Stimulated activated CD8-positive, alpha-beta memory T cell treated with anti-CD3 and anti-CD28 coated beads, Interleukin-12 subunit alpha, Interleukin-12 subunit beta, amount 100 ng/mL, for 24 hours (primary cell): ENCODE measurements around the gene P2RX2.
"Not testable (repeated sequence)": the region's sequence is repeated elsewhere in the genome, so short reads cannot be mapped to it uniquely, and the experiment has no call there.

ENCODE experiments used
- DNase-seq: peaks from one replicate; pipeline ENCODE4 v3.0.0-alpha.2; 2020; ENCODE audit errors: extremely low read depth

Gene P2RX2

DNA sequence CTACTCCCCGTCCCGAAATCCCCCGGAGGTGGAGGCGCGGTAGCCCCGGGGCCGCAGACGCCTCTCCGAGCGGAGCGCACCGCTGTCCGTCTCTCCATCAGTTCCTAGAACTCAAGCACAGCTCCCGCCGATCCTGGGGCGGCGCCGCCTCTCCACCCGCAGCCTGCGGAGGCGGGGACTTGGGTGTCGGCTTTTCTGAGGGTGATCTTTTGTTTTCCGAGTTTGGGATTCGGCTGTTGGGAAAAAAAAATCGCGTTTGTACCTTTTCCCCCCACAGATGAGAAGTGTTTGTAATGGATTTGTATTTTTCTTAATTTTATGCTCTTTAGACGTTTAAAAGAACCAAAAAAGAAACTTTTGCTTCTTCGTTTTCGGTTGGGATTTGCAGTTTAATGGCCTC lies 34.8 kb upstream of the P2RX2 start:
- no peak for DNase-seq

DNA sequence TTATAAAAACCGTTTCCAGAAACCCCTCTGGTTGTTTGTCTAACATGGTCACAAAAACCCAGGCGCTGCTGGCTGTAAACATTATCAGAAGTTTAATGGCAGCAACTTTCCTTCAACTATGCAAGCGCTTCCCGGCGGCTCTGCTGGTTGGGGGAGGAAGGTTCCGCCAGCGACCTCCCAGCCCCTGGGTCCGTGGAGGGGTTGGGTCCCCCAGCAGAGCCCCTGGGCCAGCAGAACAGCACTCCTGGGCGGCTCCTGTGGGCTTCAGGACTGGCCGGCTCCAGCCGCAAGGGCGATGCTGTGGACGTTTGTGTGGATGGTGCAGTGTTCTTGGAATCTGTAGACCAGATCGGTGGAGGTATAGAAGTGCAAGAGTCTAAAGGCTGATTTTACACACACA lies 34.1 kb upstream of the P2RX2 start:
- DNase-seq = no peak

DNA sequence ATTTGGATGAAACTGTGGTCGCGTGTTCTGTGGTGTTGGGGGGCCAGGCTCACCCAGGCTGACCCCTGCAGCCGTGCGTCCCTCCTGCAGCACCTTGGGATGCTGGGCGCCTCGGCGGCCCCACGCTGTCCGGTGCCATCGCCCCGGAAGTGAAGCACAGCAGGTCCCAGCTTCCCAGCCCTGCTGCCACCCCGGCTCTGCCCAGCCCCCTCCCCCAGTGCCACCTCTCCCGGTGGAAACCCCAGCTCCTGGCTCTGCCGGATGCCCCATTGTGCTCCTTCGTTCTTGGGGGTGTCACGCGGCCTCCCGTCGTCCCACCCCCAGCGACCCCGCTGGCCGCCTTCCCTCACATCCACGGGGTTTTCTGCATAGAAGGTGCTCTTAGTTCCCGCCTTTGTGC lies 33.4 kb upstream of the P2RX2 start:
- no peak for DNase-seq

DNA sequence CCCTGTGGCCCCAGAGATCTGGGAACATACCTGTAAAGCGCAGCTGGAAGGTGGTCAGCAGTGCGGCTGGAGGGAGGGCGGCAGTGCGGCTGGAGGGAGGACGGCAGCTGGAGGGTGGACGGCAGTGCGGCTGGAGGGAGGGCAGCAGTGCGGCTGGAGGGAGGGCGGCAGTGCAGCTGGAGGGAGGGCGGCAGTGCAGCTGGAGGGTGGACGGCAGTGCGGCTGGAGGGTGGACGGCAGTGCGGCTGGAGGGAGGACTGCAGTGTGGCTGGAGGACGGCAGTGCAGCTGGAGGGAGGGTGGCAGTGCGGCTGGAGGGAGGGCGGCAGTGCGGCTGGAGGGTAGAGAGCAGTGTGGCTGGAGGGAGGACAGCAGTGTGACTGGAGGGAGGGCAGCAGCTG lies 31.6 kb upstream of the P2RX2 start:
- DNase-seq = no peak

DNA sequence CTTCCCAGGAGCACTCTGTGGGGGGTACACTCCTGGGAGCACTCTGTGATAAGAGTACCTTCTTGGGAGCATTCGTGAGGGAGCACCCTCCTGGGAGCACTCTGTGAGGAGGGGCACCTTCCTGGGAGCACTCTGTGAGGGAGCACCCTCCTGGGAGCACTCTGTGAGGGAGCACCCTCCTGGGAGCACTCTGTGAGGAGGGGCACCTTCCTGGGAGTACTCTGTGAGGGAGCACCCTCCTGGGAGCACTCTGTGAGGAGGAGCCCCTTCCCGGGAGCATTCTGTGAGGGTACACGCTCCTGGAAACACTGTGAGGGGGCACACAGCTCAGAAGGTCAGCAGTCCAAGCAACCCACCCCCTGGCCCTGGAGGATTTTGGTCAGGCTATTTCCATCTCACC lies 30.8 kb upstream of the P2RX2 start:
- DNase-seq = no peak

DNA sequence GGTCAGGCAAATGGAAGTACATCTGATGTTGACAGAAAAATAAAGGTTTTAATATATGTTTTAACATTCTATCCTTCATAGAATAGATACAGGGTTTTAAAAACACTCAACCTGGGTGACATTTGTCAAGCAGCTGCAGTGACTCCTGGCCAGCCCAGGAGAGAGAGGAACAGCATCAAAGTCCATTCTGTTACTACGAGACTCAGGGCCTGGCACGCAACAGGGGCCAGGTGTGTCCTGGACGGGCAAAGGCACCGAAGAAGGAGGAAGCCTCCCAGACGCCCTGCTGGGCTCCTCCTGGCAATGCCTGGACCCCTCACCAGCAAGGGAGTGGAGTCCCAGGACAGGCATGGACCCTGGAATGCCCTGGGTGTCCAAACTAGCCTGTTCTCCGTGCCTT lies 30.3 kb upstream of the P2RX2 start:
- DNase-seq = no peak

DNA sequence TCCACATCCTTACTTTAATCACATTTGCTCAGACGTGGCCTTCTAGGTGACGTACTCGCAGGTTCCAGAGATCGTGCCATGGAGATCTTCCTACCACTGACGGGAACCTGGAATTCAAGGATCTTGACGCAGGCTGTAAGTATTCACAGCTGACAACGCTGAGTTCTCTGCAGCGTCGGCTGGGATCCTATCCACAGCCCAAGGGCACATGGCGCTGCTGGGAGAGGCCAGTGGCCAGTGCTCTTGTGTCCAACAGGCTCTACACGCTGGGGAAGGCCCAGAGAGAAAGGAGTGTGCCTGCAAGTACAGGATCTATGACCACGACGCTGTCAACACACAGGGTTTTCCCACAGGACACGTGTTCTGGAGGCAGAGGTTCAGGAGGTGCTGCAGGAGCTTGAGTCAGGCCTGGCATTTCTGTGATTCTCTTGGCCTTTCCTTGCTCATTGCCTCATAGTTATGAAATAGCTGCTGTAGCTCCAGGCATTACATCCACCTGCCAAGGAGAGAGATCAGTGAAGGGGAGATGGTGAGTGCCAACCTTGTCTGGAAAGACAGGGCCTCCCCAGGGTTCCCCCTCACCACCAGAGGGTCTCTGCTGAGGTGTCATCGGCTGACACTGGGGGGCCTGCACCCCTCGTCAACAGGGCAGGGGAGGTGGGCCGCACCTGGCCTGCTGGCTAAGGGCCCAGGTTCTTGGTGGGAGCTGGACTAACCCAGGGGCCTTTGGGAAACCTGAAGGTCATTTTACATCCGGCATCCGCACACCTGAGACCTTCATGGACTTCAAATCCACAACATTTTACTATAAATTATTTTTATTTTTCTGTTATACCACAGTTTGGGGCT lies 29.5 kb upstream of the P2RX2 start:
- no peak for DNase-seq

DNA sequence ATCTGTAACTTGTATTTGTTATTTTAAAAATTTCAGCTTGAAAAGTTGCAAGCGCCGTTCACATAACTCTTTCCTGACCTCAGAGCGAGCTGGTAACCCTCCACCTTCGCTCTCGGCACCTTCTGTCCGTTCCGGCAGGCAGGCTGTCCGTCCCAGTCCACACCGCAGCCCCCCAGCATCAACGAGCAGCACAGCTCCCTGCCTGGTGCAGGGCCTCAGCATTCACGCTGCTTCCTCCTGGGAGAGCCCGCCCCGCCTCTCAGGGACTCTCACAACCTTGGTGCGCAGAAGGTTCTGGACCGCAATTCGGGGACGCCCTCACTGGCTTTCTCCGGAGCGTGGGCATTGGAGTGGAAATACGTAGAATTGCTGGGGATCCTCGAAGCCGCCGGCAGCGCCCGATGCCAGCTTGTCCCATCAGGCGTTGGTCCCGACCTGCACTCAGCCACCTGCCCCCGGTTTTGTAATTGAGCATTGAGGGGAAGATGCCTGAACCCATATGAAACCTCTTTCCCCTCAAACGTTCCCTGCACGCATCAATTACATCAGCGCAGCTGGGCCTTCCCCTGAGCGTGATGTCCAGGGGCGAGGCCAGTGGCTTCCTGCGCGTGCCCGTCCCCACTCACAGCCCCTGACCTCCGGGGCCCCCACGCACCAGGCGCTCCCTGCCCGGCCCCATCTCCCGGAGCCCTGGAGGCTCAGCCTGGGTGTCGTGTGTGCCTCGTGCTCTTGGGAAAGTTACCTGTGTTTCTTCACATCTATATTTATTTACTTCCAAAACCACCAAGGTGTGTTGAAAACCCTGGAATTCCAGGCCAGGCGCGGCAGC lies 27.3 kb upstream of the P2RX2 start:
- DNase-seq = no peak

DNA sequence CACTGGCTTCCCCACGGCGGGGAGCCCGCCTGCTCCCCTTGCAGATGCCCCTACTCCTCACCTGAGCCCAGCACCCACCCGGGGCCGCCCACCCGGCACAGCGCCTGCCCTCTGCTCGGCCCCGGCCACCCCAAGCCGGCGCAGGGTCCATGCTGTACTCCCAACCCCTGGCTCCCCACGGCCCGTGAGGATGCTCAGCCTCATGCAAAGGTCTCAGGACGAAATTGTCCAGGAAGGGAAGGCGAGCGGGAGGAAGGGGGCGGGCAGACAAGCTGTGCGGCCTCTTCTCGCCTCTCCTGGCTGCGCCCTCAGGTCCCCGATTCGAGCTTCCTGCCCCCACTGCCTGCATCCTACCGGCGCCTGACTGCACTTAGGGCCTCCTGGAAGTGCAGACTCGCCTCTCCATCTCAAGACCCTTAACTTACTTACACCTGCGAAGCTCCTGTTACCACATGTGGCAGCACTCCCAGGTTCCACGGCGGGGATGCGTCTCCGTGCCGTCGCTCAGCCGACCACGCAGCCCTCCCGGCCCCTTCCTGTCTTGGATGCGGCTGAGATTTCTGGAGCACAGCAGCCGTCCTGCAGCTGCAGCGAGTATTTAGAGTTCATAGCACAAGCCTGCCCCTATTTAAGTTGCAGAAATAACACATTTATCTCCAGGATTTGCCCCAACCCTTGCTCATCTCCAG lies 26.1 kb upstream of the P2RX2 start:
- DNase-seq = no peak

DNA sequence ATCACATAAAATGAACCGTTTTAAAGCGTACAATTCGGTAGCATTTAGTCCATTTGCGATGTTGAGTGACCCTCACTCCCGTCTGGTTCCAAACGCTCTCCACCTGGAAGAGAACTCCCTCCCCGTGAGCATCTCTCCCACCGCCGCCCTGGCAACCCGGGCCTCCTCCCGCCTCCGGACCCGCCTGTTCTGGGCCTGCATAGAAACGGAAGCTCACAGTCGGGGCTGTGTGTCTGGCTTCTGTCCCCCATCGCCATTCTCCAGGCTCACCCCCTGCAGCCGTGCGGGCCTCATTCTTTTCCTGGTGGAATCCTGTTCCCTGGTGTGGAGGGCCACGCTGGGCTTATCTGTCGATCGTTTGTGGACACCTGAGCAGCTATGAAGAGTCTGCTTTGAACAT lies 25.5 kb upstream of the P2RX2 start:
- no peak for DNase-seq

DNA sequence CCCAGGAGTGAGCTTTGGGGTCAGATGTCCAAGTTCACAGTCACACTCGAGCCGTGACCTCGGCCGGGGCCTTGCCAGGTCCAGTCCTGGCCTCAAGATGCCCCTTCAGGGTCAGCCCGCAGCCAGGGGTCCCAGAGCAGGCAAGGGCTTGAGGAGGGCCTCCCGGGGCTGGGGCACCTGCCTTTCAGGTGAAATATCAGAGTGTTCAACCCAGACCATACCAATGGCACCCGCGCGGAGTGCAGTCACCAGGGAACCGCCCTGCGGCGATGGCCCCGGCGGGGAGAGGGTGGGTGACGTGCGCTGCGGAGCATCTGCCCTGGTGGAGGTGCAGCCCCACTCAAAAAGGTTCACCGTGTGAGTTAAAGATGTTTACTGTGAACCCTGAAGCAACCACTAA lies 25.1 kb upstream of the P2RX2 start:
- DNase-seq = no peak

DNA sequence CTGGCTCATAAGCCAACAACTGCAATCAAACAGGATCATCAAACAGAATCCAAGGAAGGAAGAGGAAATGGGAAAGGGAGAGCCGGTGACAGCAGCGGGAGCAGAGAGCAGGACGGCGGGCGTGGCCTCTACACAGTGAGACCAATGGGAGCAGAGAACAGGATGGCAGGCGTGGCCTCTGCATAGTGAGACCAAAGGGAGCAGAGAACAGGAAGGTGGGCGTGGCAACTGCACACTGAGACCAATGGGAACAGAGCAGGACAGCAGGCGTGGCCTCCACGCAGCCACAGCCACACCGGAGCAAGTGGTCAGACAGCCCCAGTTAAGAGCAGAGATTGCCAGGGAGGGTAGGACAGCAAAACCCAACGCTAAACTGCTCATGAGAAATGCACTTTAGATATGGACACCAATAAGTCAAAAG lies 24.6 kb upstream of the P2RX2 start:
- DNase-seq = no peak

DNA sequence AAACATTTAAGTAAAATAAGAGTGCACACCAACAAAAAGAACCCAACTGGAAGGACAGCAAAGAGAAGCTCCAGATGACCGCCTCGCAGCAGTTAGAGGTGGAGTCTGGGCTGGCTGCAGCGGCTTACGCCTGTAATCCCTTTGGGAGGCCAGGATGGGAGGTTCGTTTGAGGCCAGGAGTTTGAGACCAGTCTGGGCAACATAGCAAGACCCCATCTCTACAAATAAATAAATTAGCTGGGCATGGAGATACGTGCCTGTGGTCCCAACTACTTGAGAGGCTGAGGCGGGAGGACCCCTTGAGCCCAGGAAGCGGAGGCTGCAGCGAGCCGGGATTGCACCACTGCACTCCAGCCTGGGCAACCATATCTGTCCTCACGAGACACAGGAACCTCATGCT lies 23.4 kb upstream of the P2RX2 start:
- no peak for DNase-seq

DNA sequence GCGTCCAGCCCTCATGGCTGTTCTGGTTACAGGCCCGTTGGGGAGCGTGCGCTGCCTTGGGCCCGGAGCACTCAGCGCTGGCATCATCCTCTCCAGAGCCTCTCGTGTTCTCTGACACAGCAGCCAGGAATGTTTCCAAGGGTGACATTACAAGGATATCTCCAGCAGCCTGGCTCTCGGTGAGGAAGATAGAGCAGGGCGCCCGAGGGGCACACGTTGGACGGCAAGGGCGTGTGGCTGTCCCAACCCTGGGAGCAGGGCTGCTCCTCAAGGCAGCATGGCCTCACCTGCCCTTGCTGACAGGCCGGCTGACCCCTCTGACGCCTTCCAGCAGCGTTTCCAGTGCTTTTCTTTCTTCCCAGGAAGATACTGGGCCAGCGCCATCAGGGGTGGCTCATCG lies 22.6 kb upstream of the P2RX2 start:
- no peak for DNase-seq

DNA sequence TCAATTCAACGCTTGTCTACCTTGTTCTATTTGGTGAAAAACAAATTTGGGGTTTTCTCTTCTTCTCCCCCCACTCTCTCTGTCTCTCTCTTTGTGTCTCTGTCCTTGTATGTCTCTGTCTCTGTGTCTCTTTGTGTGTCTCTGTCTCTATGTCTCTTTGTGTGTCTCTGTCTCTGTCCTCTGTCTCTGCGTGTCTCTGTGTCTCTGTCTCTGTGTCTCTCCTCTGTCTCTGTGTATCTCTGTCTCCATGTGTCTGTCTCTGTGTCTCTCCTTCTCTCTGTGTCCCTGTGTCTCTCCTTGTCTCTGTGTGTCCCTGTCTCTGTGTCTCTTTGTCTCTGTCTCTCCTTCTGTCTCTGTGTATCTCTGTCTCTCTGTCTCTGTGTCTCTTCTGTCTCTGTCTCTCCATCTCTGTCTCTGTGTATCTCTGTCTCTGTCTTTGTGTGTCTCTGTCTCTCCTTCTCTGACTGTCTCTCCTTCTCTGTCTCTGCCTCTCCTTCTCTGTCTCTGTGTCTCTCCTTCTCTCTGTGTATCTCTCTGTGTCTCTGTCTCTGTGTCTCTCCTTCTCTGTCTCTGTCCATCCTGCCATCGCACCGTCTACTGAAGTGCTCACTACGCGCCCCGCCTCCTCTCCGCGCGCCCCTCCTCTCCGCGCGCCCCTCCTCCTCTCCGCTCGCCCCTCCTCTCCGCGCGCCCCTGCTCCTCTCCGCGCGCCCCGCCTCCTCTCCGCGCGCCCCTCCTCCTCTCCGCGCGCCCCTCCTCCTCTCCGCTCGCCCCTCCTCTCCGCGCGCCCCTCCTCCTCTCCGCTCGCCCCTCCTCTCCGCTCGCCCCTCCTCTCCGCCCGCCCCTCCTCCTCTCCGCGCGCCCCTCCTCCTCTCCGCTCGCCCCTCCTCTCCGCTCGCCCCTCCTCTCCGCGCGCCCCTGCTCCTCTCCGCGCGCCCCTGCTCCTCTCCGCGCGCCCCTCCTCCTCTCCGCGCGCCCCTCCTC lies 21.0 kb upstream of the P2RX2 start:
- no peak for DNase-seq

DNA sequence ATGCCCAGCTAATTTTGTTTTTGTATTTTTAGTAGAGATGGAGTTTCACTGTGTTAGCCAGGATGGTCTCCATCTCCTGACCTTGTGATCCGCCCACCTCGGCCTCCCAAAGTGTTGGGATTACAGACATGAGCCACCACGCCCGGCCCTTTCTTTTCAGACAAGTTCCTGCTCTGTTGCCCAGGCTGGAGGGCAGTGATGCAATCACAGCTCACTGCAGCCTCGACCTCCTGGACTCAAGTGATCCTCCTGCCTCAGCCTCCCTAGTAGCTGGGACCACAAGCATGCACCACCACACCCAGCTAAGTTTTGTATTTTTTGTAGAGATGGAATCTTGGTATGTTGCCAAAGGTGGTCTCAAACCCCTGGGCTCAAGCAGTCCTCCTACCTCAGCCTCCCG lies 19.1 kb upstream of the P2RX2 start:
- not testable (repeated sequence) for DNase-seq

DNA sequence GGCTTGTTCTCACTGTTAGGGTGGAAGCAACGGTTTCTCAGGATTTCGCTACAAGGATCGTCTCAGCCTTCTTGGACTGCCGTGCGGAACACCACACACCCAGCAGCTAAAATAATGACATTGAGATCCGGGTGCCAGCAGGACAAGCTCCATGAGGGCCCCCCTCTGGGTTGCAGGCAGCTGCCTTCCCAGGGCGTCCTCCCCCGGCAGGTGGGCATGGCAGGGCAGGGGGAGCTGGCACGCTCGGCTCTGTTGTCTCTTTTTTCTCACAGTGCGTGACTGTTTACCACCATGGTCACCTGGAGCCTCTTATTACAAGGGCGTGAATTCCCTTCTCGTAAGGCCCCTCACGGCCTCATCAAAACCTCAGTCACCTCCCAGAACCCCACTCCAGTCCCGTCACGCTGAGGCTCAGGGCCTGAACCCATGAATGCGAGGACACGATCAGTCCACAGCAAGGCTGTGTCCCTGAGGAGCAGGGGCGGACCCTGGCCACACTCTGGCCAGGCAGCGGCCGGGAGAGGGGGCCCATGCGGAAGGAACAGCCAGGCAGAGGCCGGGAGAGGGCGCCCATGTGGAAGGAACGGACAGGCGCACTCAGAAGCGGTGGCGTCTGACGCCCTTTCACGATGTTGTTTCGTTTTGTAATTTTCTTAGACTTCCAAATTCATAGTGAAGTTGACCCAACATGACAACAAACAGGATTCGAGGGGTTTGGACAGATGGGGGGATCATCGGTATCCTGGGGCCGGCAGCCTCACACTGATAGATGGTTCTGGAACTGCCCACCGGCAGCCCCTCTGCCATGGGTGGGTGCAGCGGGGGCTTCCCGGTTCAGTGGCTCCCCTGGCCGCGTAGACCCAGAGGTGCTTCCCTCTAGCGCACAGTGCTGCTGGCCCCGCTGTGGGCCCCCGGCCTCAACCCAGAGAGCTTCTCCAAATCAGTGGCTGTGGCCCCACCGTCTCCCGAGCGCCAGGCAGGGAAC lies 18.2 kb upstream of the P2RX2 start:
- no peak for DNase-seq

DNA sequence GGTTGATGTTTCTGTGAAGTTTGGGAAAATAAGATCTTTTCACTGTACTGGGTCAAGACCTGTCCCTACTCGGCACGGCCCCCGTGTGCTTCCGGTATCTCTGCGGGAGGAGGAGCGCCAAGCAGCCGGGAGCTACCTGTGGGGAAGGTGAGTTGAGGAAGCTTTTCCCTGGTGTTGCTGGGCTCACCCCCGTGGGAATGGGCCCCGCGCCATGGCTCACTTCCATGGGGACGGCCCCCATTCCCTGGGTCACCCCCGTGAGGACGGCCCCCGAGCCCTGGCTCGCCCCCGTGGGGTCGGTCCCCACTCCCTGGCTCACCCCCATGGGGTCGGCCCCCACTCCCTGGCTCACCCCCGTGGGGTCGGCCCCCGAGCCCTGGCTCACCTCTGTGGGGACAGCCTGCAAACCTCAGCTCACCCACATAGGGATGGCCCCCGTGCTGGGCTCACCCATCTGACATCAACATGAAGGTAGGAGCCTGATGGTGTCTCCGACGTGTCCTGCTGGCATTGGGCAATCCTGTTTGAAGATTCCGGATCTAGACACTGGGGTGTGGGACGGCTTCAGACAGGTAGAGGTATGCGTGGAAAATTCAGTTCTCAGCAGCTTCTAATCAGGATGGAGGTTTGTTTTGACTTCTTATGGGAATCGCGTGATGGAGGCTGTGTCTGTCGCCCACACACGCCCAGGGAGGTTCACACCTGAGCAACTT lies 17.2 kb upstream of the P2RX2 start:
- no peak for DNase-seq

DNA sequence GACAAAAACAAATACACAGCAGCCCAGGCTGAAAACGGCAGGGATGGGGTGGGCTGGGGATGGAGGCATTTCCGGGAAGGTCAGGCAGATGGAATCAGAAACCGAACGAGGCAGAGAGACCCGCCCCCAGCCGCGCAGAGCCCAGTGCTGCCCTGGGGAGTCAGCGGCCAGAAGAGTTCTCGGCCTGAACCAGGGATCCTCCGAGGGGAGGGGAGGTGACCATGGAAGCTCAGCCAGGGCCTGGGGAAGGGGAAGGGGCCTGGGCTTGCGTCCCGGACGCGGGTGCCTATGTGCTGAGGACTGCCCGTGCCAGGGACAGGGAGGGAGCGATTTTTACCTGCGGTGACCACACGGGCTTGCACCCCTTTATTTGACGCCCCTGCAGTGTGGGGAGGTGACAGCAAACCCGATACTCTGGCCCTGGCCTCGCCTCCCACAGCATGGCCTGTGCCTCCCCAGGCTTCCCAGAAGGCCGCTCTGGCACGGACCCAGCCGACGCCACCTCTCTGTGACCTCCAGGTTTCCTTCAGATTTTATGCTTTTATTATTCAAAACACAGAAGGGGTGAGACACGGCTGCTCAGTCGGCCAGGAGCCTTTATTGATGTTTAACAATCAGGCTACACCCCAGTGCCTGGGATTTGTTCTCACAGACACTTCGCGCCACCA lies 15.9 kb upstream of the P2RX2 start:
- DNase-seq = no peak
